ENCODE measurements around the gene HSD17B1.

Gene HSD17B1

DNA sequence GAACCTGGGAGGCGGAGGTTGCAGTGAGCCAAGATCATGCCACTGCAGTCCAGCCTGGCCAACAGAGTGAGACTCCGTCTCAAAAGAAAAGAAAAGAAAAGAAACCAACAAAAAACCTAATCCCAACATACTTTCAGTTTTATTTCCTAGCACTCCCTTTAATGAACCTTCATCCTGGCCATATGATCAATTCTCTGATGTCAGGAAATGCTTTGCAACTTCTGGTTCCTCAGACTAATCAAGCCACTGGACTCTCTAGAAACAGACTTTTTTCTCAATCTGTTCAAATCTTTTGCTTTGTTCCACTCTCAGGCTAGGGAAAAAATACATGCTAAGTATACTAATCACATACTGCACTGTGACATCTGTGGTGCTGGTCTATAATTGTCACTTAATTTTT is 38.2 kb downstream of the HSD17B1 start:
- Histone ChIP-seq H4K20me1 (ENCODE audit: insufficient read depth) (no peaks in the 10 kb centered on the region), H2AFZ (ENCODE audit: low read depth) (no peak overlapping the region), H3K36me3 (ENCODE audit: insufficient read depth) (0 out of 2 replicates have a peak, but pooled peaks cover 4% of the 10 kb centered on the region), H3K27ac (no peak overlapping the region), H3K4me3 (IDR thresholded peaks at IDR 0.05; ENCODE audit: insufficient read depth, low read depth, low read length) (no peak overlapping the region), H3K79me2 (ENCODE audit: insufficient read depth, low read depth) (peaks cover 9% of the 10 kb centered on the region; the same call in 1 of the 2 replicates), H3K27me3 (ENCODE audit: insufficient read depth, low read depth) (no peaks in the 10 kb centered on the region), H3K4me2 (no peak overlapping the region), H3K9ac (no peak overlapping the region), H3K4me1 (ENCODE audit: low read depth, poor library complexity, severe bottlenecking) (peaks cover 31% of the 10 kb centered on the region)
- no peak for TF ChIP-seq CTCF (conservative IDR thresholded peaks at IDR 0.05; ENCODE audit: low read depth, low read length)

DNA sequence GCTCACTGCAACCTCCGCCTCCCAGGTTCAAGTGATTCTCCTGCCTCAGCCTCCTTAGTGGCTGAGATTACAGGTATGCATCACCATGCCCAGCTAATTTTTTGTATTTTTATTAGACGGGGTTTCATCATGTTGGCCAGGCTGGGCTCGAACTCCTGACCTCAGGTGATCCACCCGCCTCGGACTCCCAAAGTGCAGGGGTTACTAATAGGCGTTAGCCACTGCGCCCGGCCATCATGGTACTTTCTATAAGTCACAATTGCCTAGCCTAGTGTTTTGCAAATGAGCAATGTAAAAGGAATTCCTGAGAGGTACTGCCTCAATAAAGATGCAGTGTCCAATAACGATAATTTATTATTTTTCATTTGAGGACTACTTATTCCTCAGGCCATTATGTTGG is 38.7 kb downstream of the HSD17B1 start:
- Histone ChIP-seq H4K20me1 (ENCODE audit: insufficient read depth) (no peaks in the 10 kb centered on the region), H3K9ac (no peak overlapping the region), H3K4me2 (no peak overlapping the region), H3K27ac (no peak overlapping the region), H3K79me2 (ENCODE audit: insufficient read depth, low read depth) (peaks cover 9% of the 10 kb centered on the region; the same call in 1 of the 2 replicates), H3K36me3 (ENCODE audit: insufficient read depth) (0 out of 2 replicates have a peak, but pooled peaks cover 4% of the 10 kb centered on the region), H2AFZ (ENCODE audit: low read depth) (no peak overlapping the region), H3K4me1 (ENCODE audit: low read depth, poor library complexity, severe bottlenecking) (peaks cover 26% of the 10 kb centered on the region), H3K4me3 (IDR thresholded peaks at IDR 0.05; ENCODE audit: insufficient read depth, low read depth, low read length) (no peak overlapping the region), H3K27me3 (ENCODE audit: insufficient read depth, low read depth) (no peaks in the 10 kb centered on the region)
- TF ChIP-seq CTCF (conservative IDR thresholded peaks at IDR 0.05; ENCODE audit: low read depth, low read length): no peak

GRCh38 chr17:42596386-42596785 is 43.7 kb downstream of the HSD17B1 start:
- Histone ChIP-seq H3K9ac (no peak overlapping the region), H4K20me1 (ENCODE audit: insufficient read depth) (no peaks in the 10 kb centered on the region), H3K4me2 (no peak overlapping the region), H3K27me3 (ENCODE audit: insufficient read depth, low read depth) (no peaks in the 10 kb centered on the region), H3K4me3 (IDR thresholded peaks at IDR 0.05; ENCODE audit: insufficient read depth, low read depth, low read length) (no peak overlapping the region), H3K79me2 (ENCODE audit: insufficient read depth, low read depth) (peaks cover 30% of the 10 kb centered on the region; the same call in 1 of the 2 replicates), H3K27ac (no peak overlapping the region), H3K4me1 (ENCODE audit: low read depth, poor library complexity, severe bottlenecking) (peaks cover 4% of the 10 kb centered on the region), H3K36me3 (ENCODE audit: insufficient read depth) (peaks cover 4% of the 10 kb centered on the region; the same call in 1 of the 2 replicates), H2AFZ (ENCODE audit: low read depth) (no peak overlapping the region)
- TF ChIP-seq CTCF (conservative IDR thresholded peaks at IDR 0.05; ENCODE audit: low read depth, low read length): no peak

- Histone ChIP-seq H3K36me3 (ENCODE audit: insufficient read depth) (no peaks in the 10 kb centered on the region; the same call in 1 of the 2 replicates), H3K27ac (no peak overlapping the region)
Observed at GRCh38 chr17:42598905-42599304, 46.2 kb downstream of the HSD17B1 start.

More at GRCh38 chr17:42598905-42599304, 46.2 kb downstream of the HSD17B1 start:
- Histone ChIP-seq H3K4me1 (ENCODE audit: low read depth, poor library complexity, severe bottlenecking) (peaks cover 4% of the 10 kb centered on the region), H3K4me3 (IDR thresholded peaks at IDR 0.05; ENCODE audit: insufficient read depth, low read depth, low read length) (no peak overlapping the region), H3K27me3 (ENCODE audit: insufficient read depth, low read depth) (no peaks in the 10 kb centered on the region), H4K20me1 (ENCODE audit: insufficient read depth) (no peaks in the 10 kb centered on the region), H3K4me2 (no peak overlapping the region), H3K79me2 (ENCODE audit: insufficient read depth, low read depth) (peaks cover 43% of the 10 kb centered on the region), H2AFZ (ENCODE audit: low read depth) (no peak overlapping the region), H3K9ac (no peak overlapping the region)
- no peak for TF ChIP-seq CTCF (conservative IDR thresholded peaks at IDR 0.05; ENCODE audit: low read depth, low read length)
